ENCODE results near the gene AKAP13. TPM values are rescaled to one million over a fixed set of nuclear protein-coding genes. Genes with fewer than 3 reads are reported as not detected.
A peak's percentile ranks its signal among the peaks of the same experiment; 100 is the strongest.

The AKAP13 gene
- polyA plus RNA-seq, 2 donors, result 27.6 to 35.7 TPM

- 74 to 75% methylated on average over 3 of the region's 3 CpGs for WGBS, 2 donors
- peaks cover 0 to 6% of the 10 kb centered on the region in 2 donors for H3K4me1 ChIP-seq (ENCODE audit: control insufficient read depth in 2 of 2, insufficient read depth in 2 of 2, low read length in 1 of 2)
- H3K36me3 ChIP-seq (ENCODE audit: control insufficient read depth in 2 of 2, insufficient read depth in 2 of 2, low read length in 1 of 2), result no peaks in the 10 kb centered on the region
- H3K4me3 ChIP-seq (ENCODE audit: low read depth in 1 of 2, low read length in 2 of 2), result no peak overlapping the region
- H3K27me3 ChIP-seq (ENCODE audit: control insufficient read depth in 1 of 2, insufficient read depth in 2 of 2, low read length in 2 of 2), result no peaks in the 10 kb centered on the region
- H3K27ac ChIP-seq (ENCODE audit: low read depth in 2 of 2, low read length in 1 of 2), result peak overlapping the region in 1 of 2 donors; percentile 82
- H3K9me3 ChIP-seq (ENCODE audit: control insufficient read depth in 2 of 2, insufficient read depth in 1 of 2, low read depth in 1 of 2, low read length in 1 of 2), result no peaks in the 10 kb centered on the region
Observed at GRCh38 chr15:85542488-85542887, 162.1 kb downstream of the AKAP13 start.

DNA sequence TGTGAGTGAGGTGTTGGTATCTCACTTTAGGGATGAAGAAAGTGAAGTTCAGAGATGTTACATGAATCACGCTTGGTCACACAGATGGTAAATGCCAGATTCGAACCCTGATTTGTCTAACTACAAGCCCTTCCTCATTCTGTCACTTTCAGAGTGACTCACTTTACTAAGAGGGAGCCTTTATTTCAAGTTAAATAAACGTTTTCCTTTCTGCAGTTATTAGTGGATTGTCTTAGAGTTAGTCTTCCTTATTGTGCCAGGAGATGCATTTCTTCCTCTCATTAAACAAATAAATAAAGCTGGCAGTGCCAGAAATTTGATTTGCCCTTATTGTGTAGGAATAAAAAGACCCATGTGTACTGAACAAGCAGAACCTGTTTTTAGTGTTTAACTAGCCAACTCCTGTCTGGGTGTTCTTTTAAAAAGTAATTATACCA lies 162.5 kb downstream of the AKAP13 start:
- peak overlapping the region; percentile 20 to 26 for H3K27ac ChIP-seq (ENCODE audit: low read depth in 2 of 2, low read length in 1 of 2)
- H3K4me1 ChIP-seq (ENCODE audit: control insufficient read depth in 2 of 2, insufficient read depth in 2 of 2, low read length in 1 of 2), result peaks cover 0 to 6% of the 10 kb centered on the region in 2 donors
- WGBS, 2 donors, result 21 to 24% methylated on average over 3 of the region's 3 CpGs
- no peaks in the 10 kb centered on the region for H3K36me3 ChIP-seq (ENCODE audit: control insufficient read depth in 2 of 2, insufficient read depth in 2 of 2, low read length in 1 of 2)
- no peaks in the 10 kb centered on the region for H3K27me3 ChIP-seq (ENCODE audit: control insufficient read depth in 1 of 2, insufficient read depth in 2 of 2, low read length in 2 of 2)
- no peak overlapping the region for H3K4me3 ChIP-seq (ENCODE audit: low read depth in 1 of 2, low read length in 2 of 2)
- H3K9me3 ChIP-seq (ENCODE audit: control insufficient read depth in 2 of 2, insufficient read depth in 1 of 2, low read depth in 1 of 2, low read length in 1 of 2), result no peaks in the 10 kb centered on the region

DNA sequence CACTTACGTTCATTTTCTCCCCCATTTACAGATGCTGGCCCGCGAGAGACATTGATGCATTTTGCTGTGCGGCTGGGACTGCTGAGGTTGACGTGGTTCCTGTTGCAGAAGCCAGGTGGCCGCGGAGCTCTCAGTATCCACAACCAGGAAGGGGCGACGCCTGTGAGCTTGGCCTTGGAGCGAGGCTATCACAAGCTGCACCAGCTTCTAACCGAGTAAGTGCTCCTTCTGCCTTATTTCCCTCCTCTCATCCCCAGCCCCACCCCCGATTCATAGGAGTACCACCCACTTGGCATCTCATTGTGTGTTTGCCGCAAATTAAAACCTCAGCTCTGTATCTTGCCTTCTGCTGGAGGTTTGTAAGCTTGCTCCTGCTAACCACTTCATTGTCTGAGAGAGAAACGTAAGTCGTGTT lies 163.3 kb downstream of the AKAP13 start:
- H3K9me3 ChIP-seq (ENCODE audit: control insufficient read depth in 2 of 2, insufficient read depth in 1 of 2, low read depth in 1 of 2, low read length in 1 of 2), result no peaks in the 10 kb centered on the region
- peak overlapping the region; percentile 26 to 76 for H3K27ac ChIP-seq (ENCODE audit: low read depth in 2 of 2, low read length in 1 of 2)
- H3K4me3 ChIP-seq (ENCODE audit: low read depth in 1 of 2, low read length in 2 of 2), result no peak overlapping the region
- H3K4me1 ChIP-seq (ENCODE audit: control insufficient read depth in 2 of 2, insufficient read depth in 2 of 2, low read length in 1 of 2), result peaks cover 0 to 6% of the 10 kb centered on the region in 2 donors
- 19 to 24% methylated on average over 15 of the region's 15 CpGs for WGBS, 2 donors
- H3K27me3 ChIP-seq (ENCODE audit: control insufficient read depth in 1 of 2, insufficient read depth in 2 of 2, low read length in 2 of 2), result no peaks in the 10 kb centered on the region
- H3K36me3 ChIP-seq (ENCODE audit: control insufficient read depth in 2 of 2, insufficient read depth in 2 of 2, low read length in 1 of 2), result no peaks in the 10 kb centered on the region

GRCh38 chr15:85545185-85545584 lies 164.8 kb downstream of the AKAP13 start:
- Histone ChIP-seq H3K9me3 (ENCODE audit: control insufficient read depth in 2 of 2, insufficient read depth in 1 of 2, low read depth in 1 of 2, low read length in 1 of 2) (no peaks in the 10 kb centered on the region), H3K27me3 (ENCODE audit: control insufficient read depth in 1 of 2, insufficient read depth in 2 of 2, low read length in 2 of 2) (no peaks in the 10 kb centered on the region), H3K36me3 (ENCODE audit: control insufficient read depth in 2 of 2, insufficient read depth in 2 of 2, low read length in 1 of 2) (no peaks in the 10 kb centered on the region), H3K27ac (ENCODE audit: low read depth in 2 of 2, low read length in 1 of 2) (peak overlapping the region in 1 of 2 donors; percentile 52), H3K4me1 (ENCODE audit: control insufficient read depth in 2 of 2, insufficient read depth in 2 of 2, low read length in 1 of 2) (peaks cover 0 to 6% of the 10 kb centered on the region in 2 donors), H3K4me3 (ENCODE audit: low read depth in 1 of 2, low read length in 2 of 2) (no peak overlapping the region)
- 67 to 77% methylated on average over 1 of the region's 1 CpG for WGBS, 2 donors

GRCh38 chr15:85545752-85546151 lies 165.3 kb downstream of the AKAP13 start:
- no peaks in the 10 kb centered on the region for H3K9me3 ChIP-seq (ENCODE audit: control insufficient read depth in 2 of 2, insufficient read depth in 1 of 2, low read depth in 1 of 2, low read length in 1 of 2)
- no peak overlapping the region for H3K27ac ChIP-seq (ENCODE audit: low read depth in 2 of 2, low read length in 1 of 2)
- H3K4me3 ChIP-seq (ENCODE audit: low read depth in 1 of 2, low read length in 2 of 2), result no peak overlapping the region
- no peaks in the 10 kb centered on the region for H3K36me3 ChIP-seq (ENCODE audit: control insufficient read depth in 2 of 2, insufficient read depth in 2 of 2, low read length in 1 of 2)
- WGBS, 2 donors, result 89 to 90% methylated on average over 3 of the region's 3 CpGs
- H3K4me1 ChIP-seq (ENCODE audit: control insufficient read depth in 2 of 2, insufficient read depth in 2 of 2, low read length in 1 of 2), result peaks cover 0 to 6% of the 10 kb centered on the region in 2 donors
- no peaks in the 10 kb centered on the region for H3K27me3 ChIP-seq (ENCODE audit: control insufficient read depth in 1 of 2, insufficient read depth in 2 of 2, low read length in 2 of 2)

- WGBS, 2 donors, result 79 to 92% methylated on average over 1 of the region's 1 CpG
- Histone ChIP-seq H3K9me3 (ENCODE audit: control insufficient read depth in 2 of 2, insufficient read depth in 1 of 2, low read depth in 1 of 2, low read length in 1 of 2) (no peaks in the 10 kb centered on the region), H3K4me3 (ENCODE audit: low read depth in 1 of 2, low read length in 2 of 2) (no peak overlapping the region), H3K27me3 (ENCODE audit: control insufficient read depth in 1 of 2, insufficient read depth in 2 of 2, low read length in 2 of 2) (no peaks in the 10 kb centered on the region), H3K36me3 (ENCODE audit: control insufficient read depth in 2 of 2, insufficient read depth in 2 of 2, low read length in 1 of 2) (no peaks in the 10 kb centered on the region), H3K4me1 (ENCODE audit: control insufficient read depth in 2 of 2, insufficient read depth in 2 of 2, low read length in 1 of 2) (peaks cover 0 to 5% of the 10 kb centered on the region in 2 donors), H3K27ac (ENCODE audit: low read depth in 2 of 2, low read length in 1 of 2) (no peak overlapping the region)
Observed at GRCh38 chr15:85547386-85547785, 167.0 kb downstream of the AKAP13 start.

DNA sequence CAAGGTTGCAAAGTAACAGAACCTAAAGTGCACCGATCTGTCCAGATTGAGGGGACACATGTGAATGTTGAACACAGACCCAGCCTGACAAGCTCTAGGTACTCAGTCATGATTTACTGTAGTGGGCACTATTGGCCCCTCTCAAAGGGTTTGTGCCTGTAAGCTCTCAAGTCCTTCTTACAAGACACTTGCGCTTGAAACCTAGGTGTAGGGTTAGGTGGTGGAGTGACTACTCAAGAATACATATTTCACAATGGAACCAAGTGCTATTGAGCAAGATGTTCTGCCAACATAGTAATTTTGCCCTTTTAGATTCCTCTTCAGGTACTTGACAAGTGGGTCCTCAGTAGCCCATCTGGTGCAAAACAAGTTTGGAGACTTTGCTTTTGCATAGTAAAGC lies 169.9 kb downstream of the AKAP13 start:
- Histone ChIP-seq H3K9me3 (ENCODE audit: control insufficient read depth in 2 of 2, insufficient read depth in 1 of 2, low read depth in 1 of 2, low read length in 1 of 2) (no peaks in the 10 kb centered on the region), H3K4me1 (ENCODE audit: control insufficient read depth in 2 of 2, insufficient read depth in 2 of 2, low read length in 1 of 2) (no peaks in the 10 kb centered on the region), H3K36me3 (ENCODE audit: control insufficient read depth in 2 of 2, insufficient read depth in 2 of 2, low read length in 1 of 2) (peaks cover 0 to 2% of the 10 kb centered on the region in 2 donors), H3K27me3 (ENCODE audit: control insufficient read depth in 1 of 2, insufficient read depth in 2 of 2, low read length in 2 of 2) (no peaks in the 10 kb centered on the region), H3K27ac (ENCODE audit: low read depth in 2 of 2, low read length in 1 of 2) (no peak overlapping the region), H3K4me3 (ENCODE audit: low read depth in 1 of 2, low read length in 2 of 2) (no peak overlapping the region)
- WGBS, 2 donors, result 75 to 98% methylated on average over 2 of the region's 2 CpGs

GRCh38 chr15:85551221-85551832 lies 170.9 kb downstream of the AKAP13 start:
- no peaks in the 10 kb centered on the region for H3K4me1 ChIP-seq (ENCODE audit: control insufficient read depth in 2 of 2, insufficient read depth in 2 of 2, low read length in 1 of 2)
- no peak overlapping the region for H3K27ac ChIP-seq (ENCODE audit: low read depth in 2 of 2, low read length in 1 of 2)
- no peak overlapping the region for H3K4me3 ChIP-seq (ENCODE audit: low read depth in 1 of 2, low read length in 2 of 2)
- 66 to 75% methylated on average over 3 of the region's 3 CpGs for WGBS, 2 donors
- peaks cover 0 to 2% of the 10 kb centered on the region in 2 donors for H3K36me3 ChIP-seq (ENCODE audit: control insufficient read depth in 2 of 2, insufficient read depth in 2 of 2, low read length in 1 of 2)
- H3K27me3 ChIP-seq (ENCODE audit: control insufficient read depth in 1 of 2, insufficient read depth in 2 of 2, low read length in 2 of 2), result no peaks in the 10 kb centered on the region
- no peaks in the 10 kb centered on the region for H3K9me3 ChIP-seq (ENCODE audit: control insufficient read depth in 2 of 2, insufficient read depth in 1 of 2, low read depth in 1 of 2, low read length in 1 of 2)

GRCh38 chr15:85554852-85555521 lies 174.6 kb downstream of the AKAP13 start:
- no peaks in the 10 kb centered on the region for H3K4me1 ChIP-seq (ENCODE audit: control insufficient read depth in 2 of 2, insufficient read depth in 2 of 2, low read length in 1 of 2)
- peaks cover 0 to 4% of the 10 kb centered on the region in 2 donors for H3K36me3 ChIP-seq (ENCODE audit: control insufficient read depth in 2 of 2, insufficient read depth in 2 of 2, low read length in 1 of 2)
- H3K9me3 ChIP-seq (ENCODE audit: control insufficient read depth in 2 of 2, insufficient read depth in 1 of 2, low read depth in 1 of 2, low read length in 1 of 2), result no peaks in the 10 kb centered on the region
- H3K27ac ChIP-seq (ENCODE audit: low read depth in 2 of 2, low read length in 1 of 2), result no peak overlapping the region
- WGBS, 2 donors, result 83 to 85% methylated on average over 7 of the region's 7 CpGs
- no peaks in the 10 kb centered on the region for H3K27me3 ChIP-seq (ENCODE audit: control insufficient read depth in 1 of 2, insufficient read depth in 2 of 2, low read length in 2 of 2)
- H3K4me3 ChIP-seq (ENCODE audit: low read depth in 1 of 2, low read length in 2 of 2), result no peak overlapping the region

All from esophagus (tissue), 2 donors.